Type B pancreatic cell (in vitro differentiated cells): ENCODE measurements around the gene TWF1. TPM values are rescaled to one million over a fixed set of nuclear protein-coding genes. Genes with fewer than 3 reads are reported as not detected.
"Not testable (repeated sequence)": the region's sequence is repeated elsewhere in the genome, so short reads cannot be mapped to it uniquely, and the experiment has no call there.

Source experiments
- DNase-seq: peaks from one replicate; pipeline ENCODE4 v3.0.0; 2021; ENCODE audit warnings: mixed read lengths; ENCODE audit not compliant: unreplicated experiment; ENCODE audit errors: extremely low spot score
- H3K27ac Mint-ChIP-seq: 2 replicates; pipeline ENCODE4 v1.8.0; 2021; ENCODE audit warnings: mild to moderate bottlenecking, mixed read lengths
- H3K27me3 Mint-ChIP-seq: 2 replicates; pipeline ENCODE4 v1.8.0; 2021; ENCODE audit warnings: mixed read lengths
- H3K36me3 Mint-ChIP-seq: 2 replicates; pipeline ENCODE4 v1.8.0; 2021; ENCODE audit warnings: mixed read lengths
- H3K4me1 Mint-ChIP-seq: one replicate; pipeline ENCODE4 v1.8.0; 2021; ENCODE audit warnings: mixed read lengths; ENCODE audit not compliant: unreplicated experiment
- H3K4me3 Mint-ChIP-seq: 2 replicates; pipeline ENCODE4 v1.8.0; 2021; ENCODE audit warnings: mild to moderate bottlenecking, mixed read lengths
- H3K9me3 Mint-ChIP-seq: 2 replicates; pipeline ENCODE4 v1.8.0; 2021; ENCODE audit warnings: mixed read lengths
- total RNA-seq: library from RNA; stranded (reverse); gene quantifications from 2 replicates; pipeline ENCODE4 v1.2.1, GENCODE V29; 2021; ENCODE audit warnings: low replicate concordance
- TF ChIP-seq, protein P1 (sequence below): fragments of 200-600 bp; sonication (generic); conservative IDR thresholded peaks from 2 replicates; pipeline ENCODE4 v1.5.0; 2021; ENCODE audit warnings: antibody characterized with exemption, mild to moderate bottlenecking

Gene TWF1
- total RNA-seq, 1 donor from 2014 or later, result 63.5 TPM

DNA sequence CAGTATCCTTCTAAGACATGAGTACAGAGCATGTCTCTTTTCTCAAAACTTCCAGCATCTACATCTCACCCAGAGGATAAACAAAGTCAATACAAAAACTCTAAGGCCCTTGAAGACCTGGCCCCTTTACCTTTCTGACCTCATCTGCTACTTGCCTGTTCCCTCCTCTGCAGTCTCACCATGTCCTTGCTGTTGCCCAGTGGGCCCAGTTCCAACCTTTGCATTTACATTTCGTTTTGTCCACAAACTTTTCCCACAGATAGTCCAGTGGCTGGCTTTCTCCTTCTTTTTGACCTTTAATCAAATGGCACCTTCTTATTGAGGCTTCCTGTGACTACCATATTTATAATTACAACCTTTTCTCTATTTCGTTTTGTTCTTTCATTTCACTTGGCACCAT, 45.7 kb downstream of the TWF1 start:
- Mint-ChIP-seq H3K4me1 (no peaks in the 10 kb centered on the region), H3K36me3 (peaks cover 3% of the 10 kb centered on the region), H3K9me3 (no peaks in the 10 kb centered on the region), H3K27me3 (no peaks in the 10 kb centered on the region), H3K4me3 (peak overlapping the region; percentile 83), H3K27ac (peak overlapping the region; percentile 80)
- no peak for DNase-seq
- TF ChIP-seq, protein P1, sequence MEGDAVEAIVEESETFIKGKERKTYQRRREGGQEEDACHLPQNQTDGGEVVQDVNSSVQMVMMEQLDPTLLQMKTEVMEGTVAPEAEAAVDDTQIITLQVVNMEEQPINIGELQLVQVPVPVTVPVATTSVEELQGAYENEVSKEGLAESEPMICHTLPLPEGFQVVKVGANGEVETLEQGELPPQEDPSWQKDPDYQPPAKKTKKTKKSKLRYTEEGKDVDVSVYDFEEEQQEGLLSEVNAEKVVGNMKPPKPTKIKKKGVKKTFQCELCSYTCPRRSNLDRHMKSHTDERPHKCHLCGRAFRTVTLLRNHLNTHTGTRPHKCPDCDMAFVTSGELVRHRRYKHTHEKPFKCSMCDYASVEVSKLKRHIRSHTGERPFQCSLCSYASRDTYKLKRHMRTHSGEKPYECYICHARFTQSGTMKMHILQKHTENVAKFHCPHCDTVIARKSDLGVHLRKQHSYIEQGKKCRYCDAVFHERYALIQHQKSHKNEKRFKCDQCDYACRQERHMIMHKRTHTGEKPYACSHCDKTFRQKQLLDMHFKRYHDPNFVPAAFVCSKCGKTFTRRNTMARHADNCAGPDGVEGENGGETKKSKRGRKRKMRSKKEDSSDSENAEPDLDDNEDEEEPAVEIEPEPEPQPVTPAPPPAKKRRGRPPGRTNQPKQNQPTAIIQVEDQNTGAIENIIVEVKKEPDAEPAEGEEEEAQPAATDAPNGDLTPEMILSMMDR, result no peak

GRCh38 chr12:43758728-43759563, 47.2 kb downstream of the TWF1 start, which contains the start of the genes IRAK4 and PUS7L:
Gene IRAK4 (plus strand): TSS chr12:43758951. CDS start chr12:43768112, 9,161 bp downstream.
Gene PUS7L (minus strand): TSS chr12:43758790. CDS start chr12:43755245, 3,545 bp downstream.
- H3K4me1 Mint-ChIP-seq, result no peaks in the 10 kb centered on the region
- H3K36me3 Mint-ChIP-seq, result peaks cover 3% of the 10 kb centered on the region
- H3K4me3 Mint-ChIP-seq, result peak within 1 kb of the TSS; percentile 91
- H3K27me3 Mint-ChIP-seq, result no peaks in the 10 kb centered on the region
- H3K27ac Mint-ChIP-seq, result peak within 1 kb of the TSS; percentile 94
- TF ChIP-seq, protein P1, result peak; percentile 43
- H3K9me3 Mint-ChIP-seq, result no peaks in the 10 kb centered on the region
- DNase-seq, result peak; percentile 85

DNA sequence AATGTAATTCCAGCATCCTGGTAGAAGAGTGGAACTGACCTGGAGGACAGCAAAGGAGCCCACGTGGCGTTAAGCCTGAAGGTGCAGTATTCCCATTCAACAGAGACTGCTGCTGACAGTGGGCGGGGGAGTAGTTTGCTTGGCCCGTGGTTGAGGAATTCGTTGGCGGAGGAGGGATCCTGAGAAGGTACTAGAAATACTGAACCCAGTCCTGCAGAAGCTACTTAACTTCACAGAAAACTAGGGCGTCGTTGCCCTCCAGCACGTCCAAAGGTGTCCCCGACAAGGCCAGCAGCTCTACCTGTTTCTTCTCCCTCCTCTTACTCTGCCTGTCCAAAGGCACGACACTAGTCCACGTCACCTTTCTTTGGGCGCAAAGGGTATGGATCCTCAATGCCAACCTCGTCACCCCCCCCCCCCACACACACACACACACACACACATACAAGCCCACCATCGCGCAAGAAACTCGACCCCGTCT, 47.8 kb downstream of the TWF1 start:
- TF ChIP-seq, protein P1, result no peak
- no peaks in the 10 kb centered on the region for H3K36me3 Mint-ChIP-seq
- H3K4me1 Mint-ChIP-seq, result no peaks in the 10 kb centered on the region
- no peaks in the 10 kb centered on the region for H3K27me3 Mint-ChIP-seq
- H3K9me3 Mint-ChIP-seq, result no peaks in the 10 kb centered on the region
- no peak for DNase-seq
- peak overlapping the region; percentile 91 for H3K4me3 Mint-ChIP-seq
- peak overlapping the region; percentile 94 for H3K27ac Mint-ChIP-seq

DNA sequence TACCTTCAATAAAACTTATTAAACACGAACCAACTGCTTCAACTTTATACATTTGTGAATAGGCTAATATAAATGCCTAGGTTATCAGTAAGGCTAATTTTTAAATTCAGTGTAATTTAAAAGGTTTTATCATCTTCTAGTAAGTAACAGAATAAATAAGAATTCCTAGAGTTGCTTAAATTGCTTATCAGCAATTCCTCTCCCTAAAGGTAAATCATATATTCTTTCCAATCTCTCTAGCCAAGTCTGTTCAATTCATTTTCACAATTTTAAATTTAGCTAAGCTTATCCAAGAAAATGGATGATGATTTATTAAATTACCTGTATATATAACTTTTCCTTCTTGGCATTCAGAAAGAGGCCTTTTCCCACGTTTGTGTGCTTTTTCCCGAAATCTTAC, 52.1 kb downstream of the TWF1 start:
- Mint-ChIP-seq H3K27ac (no peak overlapping the region), H3K36me3 (peaks cover 7% of the 10 kb centered on the region)

DNA sequence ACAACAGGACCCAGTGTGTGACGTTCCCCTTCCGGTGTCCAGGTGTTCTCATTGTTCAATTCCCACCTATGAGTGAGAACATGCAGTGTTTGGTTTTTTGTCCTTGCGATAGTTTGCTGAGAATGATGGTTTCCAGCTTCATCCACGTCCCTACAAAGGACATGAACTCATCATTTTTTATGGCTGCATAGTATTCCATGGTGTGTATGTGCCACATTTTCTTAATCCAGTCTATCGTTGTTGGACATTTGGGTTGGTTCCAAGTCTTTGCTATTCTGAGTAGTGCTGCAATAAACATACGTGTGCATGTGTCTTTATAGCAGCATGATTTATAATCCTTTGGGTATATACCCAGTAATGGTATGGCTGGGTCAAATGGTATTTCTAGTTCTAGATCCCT, 54.8 kb downstream of the TWF1 start:
- H3K4me1 Mint-ChIP-seq, H3K27ac Mint-ChIP-seq, DNase-seq, H3K27me3 Mint-ChIP-seq, H3K4me3 Mint-ChIP-seq, H3K36me3 Mint-ChIP-seq, H3K9me3 Mint-ChIP-seq: not testable (repeated sequence)

More for the DNA sequence above, 52.1 kb downstream of the TWF1 start:
- Mint-ChIP-seq H3K27me3 (no peaks in the 10 kb centered on the region), H3K4me3 (no peak overlapping the region), H3K4me1 (no peaks in the 10 kb centered on the region), H3K9me3 (no peaks in the 10 kb centered on the region)
- TF ChIP-seq, protein P1, result no peak
- DNase-seq, result no peak

DNA sequence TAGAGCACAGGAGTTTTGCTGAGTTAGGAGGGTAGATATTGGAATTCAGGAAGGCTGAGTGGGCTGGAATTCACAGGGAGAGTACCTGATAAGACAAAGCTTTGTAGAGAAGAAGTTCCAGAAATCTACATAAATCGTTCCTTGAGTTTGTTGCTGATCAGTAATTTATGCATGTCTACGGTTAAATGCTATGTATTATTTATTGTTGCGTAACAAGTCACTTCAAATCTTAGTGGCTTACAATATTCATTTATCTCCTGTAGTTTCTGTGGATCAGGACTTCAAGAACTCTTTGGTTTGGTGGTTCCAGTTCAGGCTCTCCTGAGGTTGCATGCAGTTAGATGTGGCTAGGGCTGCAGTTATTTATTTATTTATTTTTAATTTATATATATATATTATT, 55.3 kb downstream of the TWF1 start:
- Mint-ChIP-seq H3K36me3 (peaks cover 7% of the 10 kb centered on the region), H3K27ac (no peak overlapping the region), H3K27me3 (no peaks in the 10 kb centered on the region), H3K4me1 (no peaks in the 10 kb centered on the region), H3K4me3 (no peak overlapping the region), H3K9me3 (no peaks in the 10 kb centered on the region)
- TF ChIP-seq, protein P1, result no peak
- DNase-seq, result no peak
